ENCODE data around the gene SGMS1.
"Not testable (repeated sequence)": the region's sequence is repeated elsewhere in the genome, so short reads cannot be mapped to it uniquely, and the experiment has no call there.

The SGMS1 gene

DNA sequence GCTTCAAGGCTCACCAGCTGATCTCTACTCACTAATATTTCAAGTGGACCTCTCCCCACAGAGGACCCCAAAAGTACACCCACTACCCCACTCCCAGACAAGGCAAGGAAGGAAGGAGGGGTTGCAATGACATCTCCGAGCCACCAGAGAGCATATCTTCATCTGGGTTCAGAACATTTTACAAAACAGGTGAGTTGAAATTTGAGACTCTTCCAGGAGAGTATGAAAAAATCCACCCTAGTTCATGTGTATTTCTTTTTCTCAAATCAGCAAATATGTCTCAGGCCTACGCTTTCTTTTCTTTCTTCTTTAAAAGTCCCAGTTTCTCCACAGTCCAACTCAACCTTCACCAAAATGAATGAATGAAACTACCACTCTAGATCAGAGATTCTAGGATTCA lies 61.9 kb downstream of the SGMS1 start:
- no peak for DNase-seq (ENCODE audit: extremely low read depth in 1 of 2, low read depth in 1 of 2)

DNA sequence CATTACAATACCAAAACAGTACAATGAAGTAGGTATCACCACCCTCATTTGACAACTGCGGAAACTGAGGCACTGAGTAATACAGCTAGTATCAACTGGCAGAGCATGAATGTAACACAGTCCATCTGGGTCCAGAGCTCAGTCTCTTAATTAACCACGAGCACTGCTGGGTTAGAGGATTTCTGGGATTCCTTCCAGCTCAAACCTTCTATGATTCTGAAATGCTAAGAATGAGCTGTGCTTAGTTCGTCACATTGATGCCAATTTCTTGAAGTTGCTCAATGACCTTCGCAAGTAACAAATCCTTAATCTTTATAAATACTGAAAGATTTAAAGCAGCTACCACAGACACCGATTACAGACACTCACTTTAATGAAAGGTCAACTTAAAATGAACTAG lies 62.5 kb downstream of the SGMS1 start:
- no peak for DNase-seq (ENCODE audit: extremely low read depth in 1 of 2, low read depth in 1 of 2)

- DNase-seq (ENCODE audit: extremely low read depth in 1 of 2, low read depth in 1 of 2), result no peak
Observed at GRCh38 chr10:50560370-50560769, 63.4 kb downstream of the SGMS1 start.

- DNase-seq (ENCODE audit: extremely low read depth in 1 of 2, low read depth in 1 of 2), result no peak
Observed at GRCh38 chr10:50558371-50558770, 65.4 kb downstream of the SGMS1 start.

DNA sequence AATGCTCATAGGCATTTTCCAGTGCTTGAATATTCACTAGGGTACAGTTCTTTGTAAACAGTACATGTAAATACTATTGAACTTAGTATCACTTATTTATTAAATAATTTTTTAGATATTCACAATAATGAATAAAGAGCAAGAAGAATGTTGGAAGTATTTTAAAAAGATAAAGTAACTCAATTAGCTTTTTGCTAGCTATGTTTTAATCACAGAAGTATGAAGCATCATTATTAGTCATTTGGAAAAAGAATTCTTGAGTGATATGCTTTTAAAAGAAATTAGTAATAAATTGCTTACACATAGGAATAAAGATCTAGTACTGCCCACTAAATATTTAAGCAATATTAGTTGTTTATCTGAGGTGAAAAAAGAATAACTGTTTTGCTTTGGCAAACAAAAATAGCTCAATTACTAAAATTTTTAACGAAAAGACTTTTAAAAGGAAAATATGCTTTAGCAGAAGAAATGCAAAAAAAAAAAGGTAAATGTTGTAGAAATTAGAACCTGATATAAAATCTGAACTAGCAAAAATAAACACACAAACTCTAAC lies 66.5 kb downstream of the SGMS1 start:
- no peak for DNase-seq (ENCODE audit: extremely low read depth in 1 of 2, low read depth in 1 of 2)

DNA sequence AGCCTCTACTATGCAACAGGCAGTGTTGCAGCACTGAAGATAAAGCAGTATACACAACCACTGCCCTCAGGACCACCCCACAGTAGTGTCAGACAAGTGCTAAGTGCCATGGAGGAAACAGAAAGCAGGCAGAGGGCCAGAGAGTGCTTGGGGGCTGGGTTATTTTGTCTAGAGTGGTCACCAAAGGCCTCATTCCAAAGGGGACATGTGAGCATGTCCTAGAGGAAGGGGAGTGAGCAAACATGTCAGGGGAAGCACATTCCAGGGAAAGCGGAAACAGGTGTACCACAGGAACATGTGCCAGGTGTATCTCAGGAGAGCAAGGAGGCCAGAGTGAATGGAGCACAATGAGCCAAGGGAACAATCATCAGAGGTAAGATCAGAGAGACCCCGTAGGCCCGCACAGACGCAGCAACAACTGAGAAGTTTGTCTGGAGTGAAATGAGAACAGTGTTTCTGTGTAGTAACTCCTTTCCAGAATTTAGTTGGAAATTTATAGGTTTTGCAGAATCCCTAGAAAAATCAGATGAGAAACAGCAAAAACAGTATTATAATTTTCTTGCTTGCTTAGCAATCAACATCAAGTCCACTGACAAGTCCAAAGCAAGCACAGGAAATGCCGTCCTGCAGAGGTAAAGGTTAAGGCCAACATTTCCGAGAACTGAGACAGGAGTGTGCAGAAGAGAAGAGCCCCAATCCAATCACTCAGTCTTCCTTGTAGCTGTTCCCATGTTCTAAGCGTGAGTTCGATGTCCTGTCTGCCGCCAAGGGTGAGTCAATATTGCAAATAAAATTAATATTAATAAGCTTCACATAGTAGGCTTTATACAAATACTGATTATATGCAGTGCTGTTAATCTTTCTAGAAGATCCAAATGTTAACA lies 67.3 kb downstream of the SGMS1 start:
- no peak for DNase-seq (ENCODE audit: extremely low read depth in 1 of 2, low read depth in 1 of 2)

DNA sequence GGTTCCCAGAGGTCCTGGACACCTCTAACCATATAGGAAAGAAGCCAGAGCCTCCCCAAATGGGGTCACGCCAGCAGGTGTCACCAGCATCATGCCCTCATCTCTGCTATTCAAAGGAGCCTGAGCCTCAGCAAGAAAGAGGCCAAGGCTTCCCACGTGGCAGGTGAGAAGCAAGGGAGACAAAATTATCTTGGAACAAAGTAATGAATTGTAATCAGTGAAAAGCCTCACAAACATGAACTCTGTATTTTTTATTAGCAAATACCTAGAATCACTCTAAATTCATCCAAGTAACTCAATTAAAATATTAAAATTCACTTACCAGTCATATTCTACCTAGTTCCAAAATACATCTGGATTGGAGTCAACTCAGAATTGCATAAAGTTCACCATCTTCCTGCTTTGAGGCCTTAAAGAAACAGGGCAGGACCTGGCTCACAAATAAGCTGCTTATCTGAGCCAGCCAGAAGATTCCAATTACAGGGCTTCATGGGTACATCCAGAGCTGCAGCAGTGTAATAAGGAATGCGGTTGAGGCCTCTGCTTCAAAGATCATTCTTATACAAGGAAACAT lies 68.7 kb downstream of the SGMS1 start:
- DNase-seq (ENCODE audit: extremely low read depth in 1 of 2, low read depth in 1 of 2), result no peak

DNA sequence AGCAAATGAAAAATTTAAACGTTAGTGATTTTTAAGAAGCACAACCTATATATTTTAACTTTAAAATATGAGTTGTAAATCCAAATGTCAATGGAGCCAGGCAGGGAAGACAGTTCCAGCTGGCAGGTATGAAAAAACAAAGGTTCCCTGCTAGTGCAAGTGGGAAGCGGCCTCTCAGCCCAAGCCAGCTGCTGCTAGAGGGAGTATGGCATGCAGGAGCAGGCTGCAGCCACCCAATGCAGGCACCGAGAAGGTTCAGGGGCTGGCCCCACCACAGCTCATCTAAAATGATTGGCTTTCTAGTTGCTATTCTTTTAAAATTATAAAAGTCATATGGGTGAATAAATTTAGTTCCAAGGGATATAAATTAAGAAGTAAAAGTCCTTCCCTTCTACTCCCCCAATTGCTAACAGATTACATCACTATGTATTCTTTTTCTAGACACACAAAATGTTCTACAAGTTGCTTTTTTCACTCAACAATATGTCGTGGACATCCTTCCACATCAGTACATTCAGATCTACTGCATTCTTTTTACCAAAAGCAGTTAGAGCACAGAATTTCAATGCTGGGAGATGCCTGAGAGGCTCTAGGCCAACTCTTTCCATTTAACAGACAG lies 69.3 kb downstream of the SGMS1 start:
- no peak for DNase-seq (ENCODE audit: extremely low read depth in 1 of 2, low read depth in 1 of 2)

DNA sequence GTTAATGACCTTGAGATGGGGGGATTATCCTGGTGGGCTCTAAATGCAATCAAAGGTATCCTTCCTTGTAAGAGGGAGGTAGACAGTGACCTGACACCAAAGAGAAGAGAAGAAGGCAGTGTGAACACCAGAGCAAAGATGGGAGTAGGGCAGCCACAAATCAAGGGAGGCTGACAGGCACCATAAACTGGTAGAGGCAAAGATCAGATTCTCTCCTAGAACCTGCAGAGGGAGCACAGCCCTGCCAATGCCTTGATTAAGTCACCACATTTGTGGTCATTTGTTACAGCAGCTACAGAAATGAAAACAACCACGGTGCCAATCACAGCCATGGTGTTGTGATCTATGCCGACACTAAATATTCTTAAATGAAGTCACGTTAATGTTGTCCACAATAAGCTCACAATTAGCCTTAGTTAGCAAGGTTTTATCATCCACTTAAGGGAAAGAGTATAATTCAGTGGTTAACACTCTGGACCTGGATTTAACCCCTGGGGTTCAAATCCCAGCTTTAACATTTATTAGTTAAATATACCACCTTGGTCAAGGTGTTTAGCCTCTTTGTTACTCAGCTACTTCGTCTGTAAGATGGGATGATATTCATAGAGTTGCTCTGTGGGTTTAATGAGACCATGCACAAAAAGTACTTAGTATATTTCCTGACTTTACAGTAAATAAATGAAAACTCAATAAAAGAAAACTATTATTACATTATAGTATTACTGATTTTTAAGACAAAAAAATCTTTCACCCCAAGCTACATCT lies 70.8 kb downstream of the SGMS1 start:
- DNase-seq (ENCODE audit: extremely low read depth in 1 of 2, low read depth in 1 of 2), result no peak

DNA sequence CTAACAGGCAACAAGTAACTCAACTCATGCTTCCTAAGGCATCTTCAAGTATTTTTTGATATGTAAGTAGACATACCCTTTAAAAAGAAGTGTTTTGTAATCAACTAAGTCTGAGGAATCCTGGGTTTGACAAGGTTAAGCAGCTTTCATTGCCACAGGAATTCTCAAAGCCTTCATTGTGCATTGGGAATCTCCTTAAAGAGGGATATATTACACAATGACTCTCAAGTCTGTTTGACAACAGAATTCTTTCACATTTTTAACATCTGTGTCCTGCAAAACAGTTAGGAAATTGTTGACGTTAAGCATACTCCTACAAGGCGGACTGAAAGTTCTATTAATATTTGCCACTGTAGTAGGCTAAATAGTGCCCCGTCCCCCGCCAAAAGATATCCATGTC lies 71.4 kb downstream of the SGMS1 start:
- DNase-seq (ENCODE audit: extremely low read depth in 1 of 2, low read depth in 1 of 2), result no peak

GRCh38 chr10:50551894-50552293 lies 71.9 kb downstream of the SGMS1 start:
- no peak for DNase-seq (ENCODE audit: extremely low read depth in 1 of 2, low read depth in 1 of 2)

- DNase-seq (ENCODE audit: extremely low read depth in 1 of 2, low read depth in 1 of 2), result no peak
Observed at GRCh38 chr10:50550291-50550839, 73.4 kb downstream of the SGMS1 start.

- DNase-seq (ENCODE audit: extremely low read depth in 1 of 2, low read depth in 1 of 2), result not testable (repeated sequence)
Observed at GRCh38 chr10:50549186-50549585, 74.6 kb downstream of the SGMS1 start.

DNA sequence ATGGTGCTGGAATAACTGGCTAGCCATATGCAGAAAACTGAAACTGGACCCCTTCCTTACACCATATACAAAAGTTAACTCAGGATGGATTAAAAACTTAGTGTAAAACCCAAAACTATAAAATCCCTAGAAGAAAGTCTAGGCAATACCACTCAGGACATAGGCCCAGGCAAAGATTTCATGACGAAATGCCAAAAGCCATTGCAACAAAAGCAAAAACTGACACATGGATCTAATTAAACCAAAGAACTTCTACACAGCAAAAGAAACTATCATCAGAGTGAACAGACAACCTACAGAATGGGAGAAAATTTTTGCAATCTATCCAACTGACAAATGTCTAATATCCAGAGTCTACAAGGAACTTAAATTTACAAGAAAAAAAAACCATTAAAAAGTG lies 75.3 kb downstream of the SGMS1 start:
- not testable (repeated sequence) for DNase-seq (ENCODE audit: extremely low read depth in 1 of 2, low read depth in 1 of 2)

DNA sequence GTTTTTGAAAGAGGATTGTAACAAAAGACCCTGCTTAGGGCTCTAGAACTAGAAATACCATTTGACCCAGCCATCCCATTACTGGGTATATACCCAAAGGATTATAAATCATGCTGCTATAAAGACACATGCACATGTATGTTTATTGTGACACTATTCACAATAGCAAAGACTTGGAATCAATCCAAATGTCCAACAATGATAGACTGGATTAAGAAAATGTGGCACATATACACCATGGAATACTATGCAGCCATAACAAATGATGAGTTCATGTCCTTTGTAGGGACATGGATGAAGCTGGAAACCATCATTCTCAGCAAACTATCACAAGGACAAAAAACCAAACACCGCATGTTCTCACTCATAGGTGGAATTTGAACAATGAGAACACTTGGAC lies 77.5 kb downstream of the SGMS1 start:
- not testable (repeated sequence) for DNase-seq (ENCODE audit: extremely low read depth in 1 of 2, low read depth in 1 of 2)

DNA sequence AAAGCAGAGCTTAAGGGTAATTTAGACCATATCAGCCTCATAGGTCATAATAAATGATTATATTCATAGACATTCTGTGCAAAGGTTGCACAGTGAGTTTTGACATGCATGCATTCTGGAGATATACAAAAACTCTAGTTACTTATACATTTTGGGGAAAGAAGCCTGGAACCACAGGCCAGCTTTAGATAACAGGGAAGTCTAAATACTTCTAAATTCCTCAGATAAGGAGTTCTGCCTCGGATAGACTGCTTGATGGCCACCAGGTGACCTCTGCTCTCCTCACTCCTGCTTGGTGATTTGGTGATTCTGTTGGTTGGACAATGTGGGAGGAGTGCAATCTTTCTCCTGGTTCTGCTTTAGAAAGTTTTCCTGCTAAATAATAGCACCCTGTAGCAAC lies 77.9 kb downstream of the SGMS1 start:
- DNase-seq (ENCODE audit: extremely low read depth in 1 of 2, low read depth in 1 of 2), result no peak

DNA sequence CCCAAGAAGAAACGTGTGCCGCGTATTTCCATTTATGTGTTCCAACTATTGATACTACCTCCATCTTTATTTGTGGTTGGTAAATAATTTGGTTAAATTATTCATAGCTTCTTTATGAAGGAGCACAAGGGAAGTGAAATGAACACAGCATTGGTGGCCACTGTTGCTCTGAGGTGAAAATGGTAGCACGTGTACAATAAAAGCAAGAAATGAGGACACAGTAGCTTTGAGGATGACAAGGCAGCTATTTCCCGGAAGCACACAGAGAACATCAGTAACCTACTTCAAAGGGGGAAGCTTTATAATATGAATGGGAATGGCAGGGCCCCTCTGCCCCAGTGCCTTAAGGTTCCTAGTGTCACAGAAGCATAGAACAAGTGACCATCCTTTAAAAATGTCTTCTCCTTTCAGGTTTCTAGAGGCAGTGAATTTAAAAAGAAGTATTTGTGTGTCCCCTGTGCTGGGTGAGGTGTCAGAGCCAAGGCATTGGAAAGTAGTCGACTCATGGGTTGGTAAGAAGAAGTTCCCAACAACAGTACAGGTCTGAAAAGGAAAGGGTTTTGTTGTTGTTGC lies 78.8 kb downstream of the SGMS1 start:
- DNase-seq (ENCODE audit: extremely low read depth in 1 of 2, low read depth in 1 of 2), result no peak

DNA sequence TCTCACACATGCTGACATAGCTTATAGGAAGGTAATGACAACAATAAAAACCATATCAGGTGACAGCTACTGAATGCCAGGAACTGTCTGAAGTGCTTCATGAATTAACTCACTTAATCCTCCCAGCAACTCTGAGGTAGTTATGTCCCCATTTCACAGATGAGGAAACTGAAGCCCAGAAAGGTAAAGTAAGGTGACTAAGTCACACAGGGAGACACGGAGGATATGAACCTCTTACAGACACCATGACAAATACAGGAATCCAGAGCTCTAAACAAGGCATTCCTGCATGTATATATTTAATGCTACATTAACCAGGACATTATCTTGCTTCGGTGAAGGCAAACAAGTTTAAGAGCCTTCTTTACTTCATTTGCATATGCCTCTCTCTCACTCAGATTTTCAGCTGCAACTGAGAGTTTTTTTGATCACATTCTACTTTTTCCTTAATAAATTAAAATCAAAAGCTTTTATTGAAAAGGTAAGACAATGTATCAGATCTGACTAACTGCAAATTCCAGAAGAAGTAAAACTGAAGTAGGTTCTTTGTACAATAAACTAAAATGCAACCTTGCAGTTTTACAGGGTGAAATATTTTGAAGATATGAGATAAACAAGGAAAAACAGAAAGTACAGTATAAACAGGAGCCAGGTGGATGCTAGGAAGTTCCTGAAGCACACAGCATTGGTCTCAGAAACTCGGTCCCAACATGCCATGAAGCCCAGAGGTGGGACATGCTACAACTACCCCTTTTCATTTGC lies 79.5 kb downstream of the SGMS1 start:
- no peak for DNase-seq (ENCODE audit: extremely low read depth in 1 of 2, low read depth in 1 of 2)

DNA sequence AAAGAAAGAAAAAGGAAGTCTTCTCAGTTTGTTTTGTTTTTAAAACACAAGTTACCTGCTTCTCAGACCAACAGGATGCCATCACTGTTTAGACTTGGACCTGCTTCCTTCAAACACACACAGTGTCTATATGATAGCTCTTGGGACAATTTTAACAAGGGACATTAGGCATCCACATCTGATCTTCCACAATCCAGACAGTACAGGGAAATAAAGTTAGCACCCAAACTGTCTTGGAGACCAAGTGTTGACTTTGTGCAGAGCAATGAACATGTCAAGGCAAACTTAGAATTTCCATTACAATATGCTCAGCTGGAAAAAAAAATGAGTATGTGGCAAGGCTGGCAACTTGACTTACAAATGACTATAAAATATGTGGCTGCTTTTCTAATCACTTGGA lies 80.9 kb downstream of the SGMS1 start:
- no peak for DNase-seq (ENCODE audit: extremely low read depth in 1 of 2, low read depth in 1 of 2)

DNA sequence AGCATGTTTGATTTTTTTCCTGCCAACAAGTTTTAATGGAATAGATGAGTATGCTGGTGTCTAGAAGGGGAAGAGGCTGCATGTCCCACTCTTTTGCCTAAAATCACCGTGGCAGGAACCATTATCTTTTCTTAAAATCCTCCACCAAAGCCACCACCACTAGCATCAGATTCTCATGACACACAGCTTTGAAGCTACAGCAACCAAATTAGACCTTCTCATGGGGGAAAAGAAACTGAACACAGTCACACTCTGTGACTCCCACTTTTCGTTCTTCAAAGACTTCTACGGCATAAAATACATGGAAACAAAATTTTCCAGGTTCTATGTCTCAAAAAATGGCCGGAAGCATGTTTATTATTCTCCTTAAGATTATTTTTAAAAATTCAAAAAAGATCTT lies 81.8 kb downstream of the SGMS1 start:
- no peak for DNase-seq (ENCODE audit: extremely low read depth in 1 of 2, low read depth in 1 of 2)
